ENCODE results near the gene LPCAT2.

Gene LPCAT2

GRCh38 chr16:55481023-55481422 is 27.8 kb upstream of the LPCAT2 start:
- no peak for DNase-seq

GRCh38 chr16:55482056-55482455 is 26.8 kb upstream of the LPCAT2 start:
- no peak for DNase-seq

GRCh38 chr16:55487048-55487803 is 21.6 kb upstream of the LPCAT2 start:
- DNase-seq, result no peak

GRCh38 chr16:55488306-55488705 is 20.6 kb upstream of the LPCAT2 start:
- DNase-seq, result no peak

GRCh38 chr16:55489119-55489955 is 19.5 kb upstream of the LPCAT2 start:
- no peak for DNase-seq

GRCh38 chr16:55489956-55490265 is 19.0 kb upstream of the LPCAT2 start:
- DNase-seq, result no peak

GRCh38 chr16:55490301-55490700 is 18.6 kb upstream of the LPCAT2 start:
- no peak for DNase-seq

- no peak for DNase-seq
Measured at GRCh38 chr16:55491691-55492090, 17.2 kb upstream of the LPCAT2 start.

GRCh38 chr16:55492756-55493380 is 16.0 kb upstream of the LPCAT2 start:
- no peak for DNase-seq

- peak; percentile 77 for DNase-seq
Measured at GRCh38 chr16:55494994-55495421, 13.9 kb upstream of the LPCAT2 start.

GRCh38 chr16:55495616-55496289 is 13.1 kb upstream of the LPCAT2 start:
- no peak for DNase-seq

GRCh38 chr16:55496509-55497145 is 12.2 kb upstream of the LPCAT2 start:
- DNase-seq, result no peak

GRCh38 chr16:55497558-55497957 is 11.3 kb upstream of the LPCAT2 start:
- no peak for DNase-seq

GRCh38 chr16:55498101-55498500 is 10.8 kb upstream of the LPCAT2 start:
- DNase-seq, result no peak

- no peak for DNase-seq
Measured at GRCh38 chr16:55499281-55499680, 9.6 kb upstream of the LPCAT2 start.

GRCh38 chr16:55499951-55500529 is 8.8 kb upstream of the LPCAT2 start:
- DNase-seq, result peak; percentile 53 to 72

- peak; percentile 79 to 83 for DNase-seq
Measured at GRCh38 chr16:55500530-55501011, 8.3 kb upstream of the LPCAT2 start.

- DNase-seq, result no peak
Measured at GRCh38 chr16:55501549-55502322, 7.1 kb upstream of the LPCAT2 start.

- DNase-seq, result no peak
Measured at GRCh38 chr16:55502801-55503366, 6.0 kb upstream of the LPCAT2 start.

GRCh38 chr16:55503726-55504550 is 4.9 kb upstream of the LPCAT2 start:
- no peak for DNase-seq
